Measurements from ENCODE around the gene OR8H3.

OR8H3 gene

GRCh38 chr11:56163804-56164203, 41.6 kb downstream of the OR8H3 start:
- Histone ChIP-seq H3K9me3 (ENCODE audit: control insufficient read depth, low read length) (no peaks in the 10 kb centered on the region), H3K9ac (no peak overlapping the region), H3K36me3 (ENCODE audit: control insufficient read depth, insufficient read depth, low read length) (no peaks in the 10 kb centered on the region), H3K4me2 (ENCODE audit: low read length) (no peak overlapping the region), H2AFZ (no peak overlapping the region), H3K27ac (no peak overlapping the region), H3K4me3 (ENCODE audit: low read depth, low read length) (no peak overlapping the region), H3K27me3 (ENCODE audit: control insufficient read depth, insufficient read depth, low read length) (no peaks in the 10 kb centered on the region), H3K79me2 (no peaks in the 10 kb centered on the region), H3K4me1 (no peaks in the 10 kb centered on the region)
- no peak for TF ChIP-seq CTCF (IDR thresholded peaks at IDR 0.05)

- H3K9ac ChIP-seq = no peak overlapping the region
- H3K36me3 ChIP-seq (ENCODE audit: control insufficient read depth, insufficient read depth, low read length) = no peaks in the 10 kb centered on the region
- no peak overlapping the region for H3K4me3 ChIP-seq (ENCODE audit: low read depth, low read length)
- no peaks in the 10 kb centered on the region for H3K79me2 ChIP-seq
- H3K27me3 ChIP-seq (ENCODE audit: control insufficient read depth, insufficient read depth, low read length) = no peaks in the 10 kb centered on the region
- no peak overlapping the region for H2AFZ ChIP-seq
- H3K9me3 ChIP-seq (ENCODE audit: control insufficient read depth, low read length) = no peaks in the 10 kb centered on the region
- TF ChIP-seq CTCF (IDR thresholded peaks at IDR 0.05) = no peak
- H3K4me2 ChIP-seq (ENCODE audit: low read length) = no peak overlapping the region
- H3K27ac ChIP-seq = no peak overlapping the region
- no peaks in the 10 kb centered on the region for H3K4me1 ChIP-seq
These were observed 50.2 kb downstream of the OR8H3 start for GRCh38 chr11:56172256-56172830.

Measured in parathyroid adenoma (tissue), 2 donors.